IMR-90 (cell line): Measurements from ENCODE around the gene TBC1D4. TPM values are rescaled to one million over a fixed set of nuclear protein-coding genes. Genes with fewer than 3 reads are reported as not detected.

Experiments
- ATAC-seq: fragments of 200-7000 bp; cut with Tn5 transposase; 2 replicates; pipeline ENCODE4 v1.9.1; 2020; ENCODE audit warnings: low read depth, mild to moderate bottlenecking, moderate library complexity
- BruUV-seq: library from RNA; stranded (reverse); fragments of 400-500 nt; replicated peaks from 2 replicates; lab custom pipeline; 2021; lab: Mats Ljungman, UMichigan
- CTCF ChIA-PET: fragments of 300-600 bp; formaldehyde crosslinking; extraction: SDS; loops from one replicate; lab custom pipeline; 2021; ENCODE audit warnings: antibody characterized with exemption; lab: Yijun Ruan, JAX
- POLR2A ChIA-PET: fragments of 300-600 bp; sonication (Branson Sonifier 250); formaldehyde crosslinking; loops from one replicate; lab custom pipeline; 2022; ENCODE audit warnings: antibody characterized with exemption; ENCODE audit not compliant: unreplicated experiment; lab: Charles Lee
- DNase-seq: peaks from one replicate; pipeline ENCODE4 v3.0.0; 2013
- H2AFZ ChIP-seq: replicated peaks from 2 replicates; pipeline ENCODE3; 2013; ENCODE audit warnings: low read length, mild to moderate bottlenecking; ENCODE audit not compliant: poor library complexity
- H2AK5ac ChIP-seq: 2 replicates; pipeline ENCODE4 v1.6.1; 2013; ENCODE audit warnings: low read depth, low read length, inconsistent platforms
- H2AK9ac ChIP-seq: replicated peaks from 2 replicates; pipeline ENCODE3; 2013; ENCODE audit warnings: mild to moderate bottlenecking, low read depth, low read length, moderate library complexity; ENCODE audit not compliant: poor library complexity
- H2BK120ac ChIP-seq: 2 replicates; pipeline ENCODE4 v1.6.1; 2013; ENCODE audit warnings: low read depth, low read length, inconsistent platforms
- H2BK15ac ChIP-seq: 3 replicates; pipeline ENCODE4 v1.6.1; 2013; ENCODE audit warnings: low read depth, low read length, inconsistent platforms
- H2BK20ac ChIP-seq: 2 replicates; pipeline ENCODE4 v1.6.1; 2013; ENCODE audit warnings: low read depth, mild to moderate bottlenecking, inconsistent platforms, low read length, moderate library complexity
- H2BK5ac ChIP-seq: 2 replicates; pipeline ENCODE4 v1.6.1; 2013; ENCODE audit warnings: mild to moderate bottlenecking, low read depth, low read length, inconsistent platforms; ENCODE audit not compliant: poor library complexity, severe bottlenecking
- H3K14ac ChIP-seq: replicated peaks from 2 replicates; pipeline ENCODE4 v1.6.1; 2013; ENCODE audit warnings: low read depth, low read length, inconsistent platforms
- H3K18ac ChIP-seq: 2 replicates; pipeline ENCODE4 v1.6.1; 2013; ENCODE audit warnings: low read depth, low read length, control low read depth
- H3K23ac ChIP-seq: 2 replicates; pipeline ENCODE4 v1.6.1; 2013; ENCODE audit warnings: low read depth, low read length, inconsistent platforms
- H3K27ac ChIP-seq: 2 replicates; pipeline ENCODE4 v1.5.1; 2013; ENCODE audit warnings: mild to moderate bottlenecking, control low read depth, low read length; ENCODE audit not compliant: insufficient read depth
- H3K27me3 ChIP-seq: 2 replicates; pipeline ENCODE4 v1.6.1; 2013; ENCODE audit warnings: low read length; ENCODE audit not compliant: control insufficient read depth, insufficient read depth
- H3K36me3 ChIP-seq: 2 replicates; pipeline ENCODE4 v1.6.1; 2013; ENCODE audit warnings: low read length, mixed read lengths; ENCODE audit not compliant: control insufficient read depth, insufficient read depth
- H3K4ac ChIP-seq: 2 replicates; pipeline ENCODE4 v1.6.1; 2013; ENCODE audit warnings: low read depth, low read length, inconsistent platforms
- H3K4me1 ChIP-seq: 2 replicates; pipeline ENCODE4 v1.6.1; 2013; ENCODE audit warnings: low read length, mixed read lengths; ENCODE audit not compliant: control insufficient read depth, insufficient read depth
- H3K4me2 ChIP-seq: 2 replicates; pipeline ENCODE4 v1.6.1; 2013; ENCODE audit warnings: low read depth, mild to moderate bottlenecking, control low read depth, low read length, moderate library complexity
- H3K4me3 ChIP-seq: 2 replicates; pipeline ENCODE4 v1.5.1; 2013; ENCODE audit warnings: low read depth, mild to moderate bottlenecking, control low read depth, low read length, moderate library complexity; ENCODE audit not compliant: insufficient read depth
- H3K56ac ChIP-seq: 2 replicates; pipeline ENCODE4 v1.6.1; 2013; ENCODE audit warnings: low read length, inconsistent platforms; ENCODE audit not compliant: insufficient read depth; ENCODE audit errors: extremely low read depth
- H3K79me1 ChIP-seq, 2 experiments: 2 replicates each; pipeline ENCODE4 v1.6.1; 2013; ENCODE audit warnings: low read length in 2 of 2, inconsistent platforms in 1 of 2, low read depth in 1 of 2
- H3K9ac ChIP-seq: 2 replicates; pipeline ENCODE4 v1.6.1; 2013; ENCODE audit warnings: low read depth, low read length, control low read depth
- H3K9me1 ChIP-seq: 2 replicates; pipeline ENCODE4 v1.6.1; 2013; ENCODE audit warnings: low read length, inconsistent platforms; ENCODE audit not compliant: insufficient read depth
- H3K9me3 ChIP-seq: 2 replicates; pipeline ENCODE4 v1.6.1; 2013; ENCODE audit warnings: low read length; ENCODE audit not compliant: control insufficient read depth, insufficient read depth
- H4K20me1 ChIP-seq: 2 replicates; pipeline ENCODE4 v1.6.1; 2013; ENCODE audit warnings: low read length, inconsistent platforms; ENCODE audit not compliant: insufficient read depth
- H4K5ac ChIP-seq: 2 replicates; pipeline ENCODE4 v1.6.1; 2013; ENCODE audit warnings: mild to moderate bottlenecking, low read depth, low read length, control low read depth
- H4K8ac ChIP-seq, 2 experiments: 2 replicates each; pipeline ENCODE4 v1.6.1; 2013; ENCODE audit warnings: low read depth in 2 of 2, low read length in 2 of 2, control low read depth in 1 of 2, inconsistent platforms in 1 of 2
- H4K91ac ChIP-seq: 2 replicates; pipeline ENCODE4 v1.6.1; 2013; ENCODE audit warnings: low read depth, low read length, inconsistent platforms; ENCODE audit not compliant: insufficient read depth
- BHLHE40 ChIP-seq: fragments of 150-350 bp; IDR thresholded peaks from 2 replicates; pipeline ENCODE4 v1.6.1; 2016; ENCODE audit warnings: mild to moderate bottlenecking, low read depth, low read length
- CEBPB ChIP-seq: IDR thresholded peaks from 2 replicates; pipeline ENCODE4 v1.6.1; 2012; ENCODE audit warnings: low read depth, low read length, improper control_type of control experiment
- CHD1 ChIP-seq: IDR thresholded peaks from 2 replicates; pipeline ENCODE4 v1.6.1; 2012; ENCODE audit warnings: low read depth, low read length, improper control_type of control experiment
- CTCF ChIP-seq: conservative IDR thresholded peaks from 2 replicates; pipeline ENCODE4 v1.5.1; 2012; ENCODE audit warnings: mild to moderate bottlenecking, low read depth, low read length, improper control_type of control experiment
- ELK1 ChIP-seq: fragments of 150-350 bp; IDR thresholded peaks from 2 replicates; pipeline ENCODE4 v1.6.1; 2016; ENCODE audit warnings: low read depth, mild to moderate bottlenecking, low read length, moderate library complexity, borderline replicate concordance
- FOS ChIP-seq: fragments of 150-350 bp; IDR thresholded peaks from 2 replicates; pipeline ENCODE4 v1.6.1; 2016; ENCODE audit warnings: low read depth, low read length
- MAFK ChIP-seq: IDR thresholded peaks from 2 replicates; pipeline ENCODE4 v1.6.1; 2012; ENCODE audit warnings: low read depth, low read length, improper control_type of control experiment
- MAZ ChIP-seq: IDR thresholded peaks from 2 replicates; pipeline ENCODE4 v1.6.1; 2012; ENCODE audit warnings: low read depth, mild to moderate bottlenecking, low read length, improper control_type of control experiment, moderate library complexity, borderline replicate concordance
- MXI1 ChIP-seq: IDR thresholded peaks from 2 replicates; pipeline ENCODE4 v1.6.1; 2012; ENCODE audit warnings: low read depth, mild to moderate bottlenecking, low read length, moderate library complexity, borderline replicate concordance
- NFE2L2 ChIP-seq: fragments of 150-350 bp; IDR thresholded peaks from 2 replicates; pipeline ENCODE4 v1.6.1; 2016; ENCODE audit warnings: low read depth, mild to moderate bottlenecking, low read length
- POLR2A ChIP-seq: IDR thresholded peaks from 2 replicates; pipeline ENCODE4 v1.6.1; 2012; ENCODE audit warnings: mild to moderate bottlenecking, low read depth, low read length
- RAD21 ChIP-seq: IDR thresholded peaks from 2 replicates; pipeline ENCODE4 v1.6.1; 2012; ENCODE audit warnings: low read length, improper control_type of control experiment
- RCOR1 ChIP-seq: IDR thresholded peaks from 2 replicates; pipeline ENCODE4 v1.6.1; 2012; ENCODE audit warnings: mild to moderate bottlenecking, low read length, improper control_type of control experiment; ENCODE audit not compliant: insufficient replicate concordance
- RFX5 ChIP-seq: IDR thresholded peaks from 2 replicates; pipeline ENCODE4 v1.8.0; 2012; ENCODE audit warnings: low read depth, mild to moderate bottlenecking, low read length, moderate library complexity
- SMC3 ChIP-seq: fragments of 150-350 bp; IDR thresholded peaks from 2 replicates; pipeline ENCODE4 v1.6.1; 2016; ENCODE audit warnings: low read depth, mild to moderate bottlenecking, antibody characterized with exemption, low read length, moderate library complexity
- USF2 ChIP-seq: fragments of 150-350 bp; IDR thresholded peaks from 2 replicates; pipeline ENCODE4 v1.6.1; 2017; ENCODE audit warnings: mild to moderate bottlenecking, antibody characterized with exemption, low read length, low read depth
- WGBS, 2 experiments: methylation state at CpG; one replicate each; pipeline versions ENCODE4 v1.1.5 to v1.1.7; 2013; ENCODE audit warnings: missing lambda C conversion rate in 2 of 2; ENCODE audit not compliant: insufficient read length in 1 of 2; ENCODE audit errors: extremely low coverage in 2 of 2; 5-methylcytosine and 5-hydroxymethylcytosine counted together
- dilution Hi-C: fragments of 300-500 bp; cut with HindIII; formaldehyde crosslinking; loops from one replicate; pipeline ENCODE4 v1.14.3; 2018; ENCODE audit warnings: low sequenced_read_pairs; ENCODE audit not compliant: unreplicated experiment
- in situ Hi-C: fragments of 300-500 bp; cut with MboI; formaldehyde crosslinking; loops from 3 replicates; pipeline ENCODE4 v1.14.3; 2019; ENCODE audit warnings: low sequenced_read_pairs, inconsistent platforms, mixed read lengths
- intact Hi-C: fragments of 100-400 bp; cut with micrococcal nuclease; formaldehyde crosslinking; loops from 2 replicates; pipeline ENCODE4 v1.10.0; 2022
- polyA plus RNA-seq, 3 experiments: library from polyadenylated mRNA; depleted of rRNA; stranded (reverse); fragments of >200 nt; gene quantifications; 2 replicates each; pipeline ENCODE4 v1.2.3, GENCODE V29; 2012; ENCODE audit warnings: low replicate concordance in 1 of 3
- total RNA-seq: library from RNA; depleted of rRNA; stranded (reverse); fragments of >200 nt; gene quantifications from 2 replicates; pipeline ENCODE4 v1.2.3, GENCODE V29; 2012

Gene TBC1D4
- total and polyA plus RNA-seq, 2 of the 4 experiments (the other 2 are of a cell fraction), result 7.5 to 22.8 TPM

- DNase-seq (no peak), ATAC-seq (no peak)
- H3K36me3 ChIP-seq, result no peaks in the 10 kb centered on the region
- BruUV-seq, result no TSS peak
- H2AK5ac ChIP-seq, result no peak overlapping the region
- no peak overlapping the region for H2BK15ac ChIP-seq
- dilution Hi-C loops, result no loop called here
- intact Hi-C loops, result no loop called here
- POLR2A ChIA-PET, result no interaction called here
- H3K4me1 ChIP-seq, result no peaks in the 10 kb centered on the region
- H4K20me1 ChIP-seq, result no peaks in the 10 kb centered on the region
- H2BK120ac ChIP-seq, result no peak overlapping the region
- H4K8ac ChIP-seq, result no peak overlapping the region
- TF ChIP-seq FOS (no peak), SMC3 (no peak), CHD1 (no peak), POLR2A (no peak), RCOR1 (no peak), ELK1 (no peak), CTCF (no peak), MXI1 (no peak), CEBPB (no peak), NFE2L2 (no peak), MAFK (no peak), RAD21 (no peak), RFX5 (no peak), USF2 (no peak), MAZ (no peak), BHLHE40 (no peak)
- no peak overlapping the region for H2AK9ac ChIP-seq
- no peak overlapping the region for H3K9ac ChIP-seq
- H2AFZ ChIP-seq, result no peak overlapping the region
- H3K4me3 ChIP-seq, result no peak overlapping the region
- in situ Hi-C loops, result no loop called here
- no peak overlapping the region for H3K4me2 ChIP-seq
- peaks cover 6 to 8% of the 10 kb centered on the region in 2 experiments; a peak in 2 of 4 replicates for H3K79me1 ChIP-seq
- H3K27me3 ChIP-seq, result no peaks in the 10 kb centered on the region
- H3K18ac ChIP-seq, result no peak overlapping the region
- no peak overlapping the region for H3K23ac ChIP-seq
- H2BK20ac ChIP-seq, result no peak overlapping the region
- H3K56ac ChIP-seq, result no peak overlapping the region
- H3K9me1 ChIP-seq, result no peaks in the 10 kb centered on the region
- H3K14ac ChIP-seq, result no peak overlapping the region
- no peak overlapping the region for H4K5ac ChIP-seq
- CTCF ChIA-PET, result interaction anchor here (0.6 to 1.3 kb wide), 2 partner anchors 15 to 42 kb away, joined by 3 to 4 read pairs; partner anchors contain the start of gene TBC1D4
- no peak overlapping the region for H2BK5ac ChIP-seq
- no peak overlapping the region for H4K91ac ChIP-seq
- peaks cover 2% of the 10 kb centered on the region; the same call in 1 of the 2 replicates for H3K9me3 ChIP-seq
- no CpG with 5 or more reads among the region's 3 CpGs for WGBS, 2 experiments
- H3K4ac ChIP-seq, result no peak overlapping the region
- no peak overlapping the region for H3K27ac ChIP-seq
Observed at GRCh38 chr13:75467040-75467728, 14.8 kb downstream of the TBC1D4 start.
